ENCODE measurements around the gene MAP3K2. TPM values are rescaled to one million over a fixed set of nuclear protein-coding genes. Genes with fewer than 3 reads are reported as not detected.

MAP3K2 gene
- total RNA-seq, 4 donors from 2014 or later = 84.8 to 118 (median 92.8) TPM

GRCh38 chr2:127379712-127380355 lies 7.9 kb downstream of the MAP3K2 start:
- no peak overlapping the region for H3K27ac ChIP-seq
- H3K9me3 ChIP-seq = no peaks in the 10 kb centered on the region
- TF ChIP-seq POLR2A (IDR thresholded peaks at IDR 0.05) = no peak
- no peak for TF ChIP-seq CTCF (IDR thresholded peaks at IDR 0.05)
- H3K27me3 ChIP-seq = no peaks in the 10 kb centered on the region
- H3K36me3 ChIP-seq = no peaks in the 10 kb centered on the region
- peaks cover 3 to 33% of the 10 kb centered on the region in 2 donors for H3K4me1 ChIP-seq
- WGBS, 2 donors = 81 to 85% methylated on average over 4 of the region's 4 CpGs
- intact Hi-C loops (cut with DNase I) = no loop called here
- H3K4me3 ChIP-seq (replicated peaks in 1 of 3) = no peak overlapping the region
- DNase-seq = no peak

- no peaks in the 10 kb centered on the region for H3K36me3 ChIP-seq
- no peaks in the 10 kb centered on the region for H3K27me3 ChIP-seq
- no peak overlapping the region for H3K27ac ChIP-seq
- H3K4me1 ChIP-seq = peaks cover 3 to 28% of the 10 kb centered on the region in 2 donors
- WGBS, 2 donors = 90% methylated on average over 6 of the region's 6 CpGs
- no peak for DNase-seq
- no peak overlapping the region for H3K4me3 ChIP-seq (replicated peaks in 1 of 3)
- H3K9me3 ChIP-seq = no peaks in the 10 kb centered on the region
- intact Hi-C loops (cut with DNase I) = no loop called here
- no peak for TF ChIP-seq CTCF (IDR thresholded peaks at IDR 0.05)
- no peak for TF ChIP-seq POLR2A (IDR thresholded peaks at IDR 0.05)
These were observed 9.1 kb downstream of the MAP3K2 start for GRCh38 chr2:127378720-127379119.

GRCh38 chr2:127377262-127377661 lies 10.5 kb downstream of the MAP3K2 start:
- Histone ChIP-seq H3K27ac (no peak overlapping the region), H3K27me3 (no peaks in the 10 kb centered on the region), H3K4me3 (replicated peaks in 1 of 3) (no peak overlapping the region), H3K4me1 (peaks cover 0 to 16% of the 10 kb centered on the region in 2 donors), H3K9me3 (no peaks in the 10 kb centered on the region), H3K36me3 (no peaks in the 10 kb centered on the region)
- no peak for DNase-seq
- intact Hi-C loops (cut with DNase I) = no loop called here
- WGBS, 2 donors = 91 to 93% methylated on average over 1 of the region's 1 CpG
- no peak for TF ChIP-seq POLR2A (IDR thresholded peaks at IDR 0.05)
- TF ChIP-seq CTCF (IDR thresholded peaks at IDR 0.05) = no peak

- Histone ChIP-seq H3K27me3 (no peaks in the 10 kb centered on the region), H3K4me1 (peaks cover 3 to 16% of the 10 kb centered on the region in 2 donors), H3K27ac (no peak overlapping the region), H3K4me3 (replicated peaks in 1 of 3) (no peak overlapping the region), H3K9me3 (no peaks in the 10 kb centered on the region), H3K36me3 (no peaks in the 10 kb centered on the region)
- 91 to 96% methylated on average over 8 of the region's 8 CpGs for WGBS, 2 donors
- no peak for DNase-seq
- TF ChIP-seq POLR2A (IDR thresholded peaks at IDR 0.05) = no peak
- no peak for TF ChIP-seq CTCF (IDR thresholded peaks at IDR 0.05)
- intact Hi-C loops (cut with DNase I) = no loop called here
These were observed 11.5 kb downstream of the MAP3K2 start for GRCh38 chr2:127376257-127376656.

GRCh38 chr2:127373362-127374083 lies 14.3 kb downstream of the MAP3K2 start:
- intact Hi-C loops (cut with DNase I) = no loop called here
- H3K27ac ChIP-seq = no peak overlapping the region
- DNase-seq = no peak
- H3K27me3 ChIP-seq = no peaks in the 10 kb centered on the region
- peaks cover 11 to 21% of the 10 kb centered on the region in 2 donors for H3K4me1 ChIP-seq
- H3K4me3 ChIP-seq (replicated peaks in 1 of 3) = no peak overlapping the region
- H3K36me3 ChIP-seq = no peaks in the 10 kb centered on the region
- WGBS, 2 donors = 89 to 95% methylated on average over 5 of the region's 5 CpGs
- TF ChIP-seq POLR2A (IDR thresholded peaks at IDR 0.05) (no peak), CTCF (IDR thresholded peaks at IDR 0.05) (no peak)
- no peaks in the 10 kb centered on the region for H3K9me3 ChIP-seq

Measured in thyroid gland (tissue), 4 donors.